Vagina (tissue), 2 donors: ENCODE results near the gene SPHK2. TPM values are rescaled to one million over a fixed set of nuclear protein-coding genes. Genes with fewer than 3 reads are reported as not detected.

ENCODE experiments used
- DNase-seq, 2 donors: peaks; one replicate each; pipeline ENCODE4 v3.0.0-alpha.2; 2017; ENCODE audit errors: extremely low spot score in 2 of 2
- H3K27ac ChIP-seq: fragments of 200-600 bp; sonication (generic); one replicate; pipeline ENCODE4 v1.5.1; 2019
- H3K27me3 ChIP-seq: fragments of 200-600 bp; sonication (generic); one replicate; pipeline ENCODE4 v1.5.1; 2019
- H3K36me3 ChIP-seq, 2 donors: fragments of 200-600 bp; sonication (generic); one replicate each; pipeline ENCODE4 v1.5.1; 2017 to 2019
- H3K4me1 ChIP-seq: fragments of 200-600 bp; sonication (generic); one replicate; pipeline ENCODE4 v1.5.1; 2019
- H3K4me3 ChIP-seq, 2 donors: fragments of 200-600 bp; sonication (generic); 1 replicate in 1 of 2; 2 replicates in 1 of 2; pipeline ENCODE4 v1.5.1; 2016 to 2019
- H3K9me3 ChIP-seq: fragments of 200-600 bp; sonication (generic); one replicate; pipeline ENCODE4 v1.5.1; 2019
- POLR2A ChIP-seq, 2 donors: fragments of 450-650 bp; IDR thresholded peaks; one replicate each; pipeline ENCODE4 v1.6.1; 2017; ENCODE audit warnings: antibody characterized with exemption in 2 of 2, mild to moderate bottlenecking in 2 of 2, moderate library complexity in 2 of 2
- POLR2AphosphoS5 ChIP-seq, 2 donors: sonication (generic); formaldehyde crosslinking; IDR thresholded peaks; one replicate each; pipeline ENCODE4 v1.9.0; 2017; ENCODE audit warnings: antibody characterized with exemption in 2 of 2, mild to moderate bottlenecking in 2 of 2, low read depth in 1 of 2; ENCODE audit not compliant: insufficient read depth in 1 of 2
- intact Hi-C: fragments of 100-400 bp; cut with DNase I; formaldehyde crosslinking; loops from one replicate; pipeline ENCODE4 v1.15.1; 2023
- total RNA-seq: library from RNA; depleted of rRNA; stranded (reverse); fragments of >200 nt; gene quantifications from one replicate; pipeline ENCODE4 v1.2.3, GENCODE V29; 2016
- TF ChIP-seq, protein P1 (sequence below), 3 experiments: fragments of 450-650 bp in 2 of 3; fragments of 200-600 bp in 1 of 3; sonication (generic) in 1 of 3; IDR thresholded peaks; one replicate each; pipeline ENCODE4 v1.5.1; 2017 to 2019; ENCODE audit warnings: antibody characterized with exemption in 3 of 3, mild to moderate bottlenecking in 2 of 3, moderate library complexity in 2 of 3

Gene SPHK2
- total RNA-seq, 1 donor from 2014 or later: 19.9 TPM

- no peak overlapping the region for H3K4me3 ChIP-seq
- no peaks in the 10 kb centered on the region for H3K27me3 ChIP-seq
- no peaks in the 10 kb centered on the region for H3K4me1 ChIP-seq
- DNase-seq: no peak
- no peaks in the 10 kb centered on the region for H3K36me3 ChIP-seq
- TF ChIP-seq POLR2A (IDR thresholded peaks at IDR 0.05) (no peak), POLR2AphosphoS5 (IDR thresholded peaks at IDR 0.05; ENCODE audit: insufficient read depth in 1 of 2, low read depth in 1 of 2) (no peak)
- TF ChIP-seq, protein P1, sequence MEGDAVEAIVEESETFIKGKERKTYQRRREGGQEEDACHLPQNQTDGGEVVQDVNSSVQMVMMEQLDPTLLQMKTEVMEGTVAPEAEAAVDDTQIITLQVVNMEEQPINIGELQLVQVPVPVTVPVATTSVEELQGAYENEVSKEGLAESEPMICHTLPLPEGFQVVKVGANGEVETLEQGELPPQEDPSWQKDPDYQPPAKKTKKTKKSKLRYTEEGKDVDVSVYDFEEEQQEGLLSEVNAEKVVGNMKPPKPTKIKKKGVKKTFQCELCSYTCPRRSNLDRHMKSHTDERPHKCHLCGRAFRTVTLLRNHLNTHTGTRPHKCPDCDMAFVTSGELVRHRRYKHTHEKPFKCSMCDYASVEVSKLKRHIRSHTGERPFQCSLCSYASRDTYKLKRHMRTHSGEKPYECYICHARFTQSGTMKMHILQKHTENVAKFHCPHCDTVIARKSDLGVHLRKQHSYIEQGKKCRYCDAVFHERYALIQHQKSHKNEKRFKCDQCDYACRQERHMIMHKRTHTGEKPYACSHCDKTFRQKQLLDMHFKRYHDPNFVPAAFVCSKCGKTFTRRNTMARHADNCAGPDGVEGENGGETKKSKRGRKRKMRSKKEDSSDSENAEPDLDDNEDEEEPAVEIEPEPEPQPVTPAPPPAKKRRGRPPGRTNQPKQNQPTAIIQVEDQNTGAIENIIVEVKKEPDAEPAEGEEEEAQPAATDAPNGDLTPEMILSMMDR (IDR thresholded peaks at IDR 0.05): no peak
- no peaks in the 10 kb centered on the region for H3K9me3 ChIP-seq
- intact Hi-C loops: no loop called here
- H3K27ac ChIP-seq: no peak overlapping the region
These were observed 22.4 kb upstream of the SPHK2 start for GRCh38 chr19:48596679-48597465.

GRCh38 chr19:48598996-48599700 is 20.2 kb upstream of the SPHK2 start:
- TF ChIP-seq POLR2AphosphoS5 (IDR thresholded peaks at IDR 0.05; ENCODE audit: insufficient read depth in 1 of 2, low read depth in 1 of 2) (no peak), POLR2A (IDR thresholded peaks at IDR 0.05) (no peak)
- TF ChIP-seq, protein P1 (IDR thresholded peaks at IDR 0.05): no peak
- no peaks in the 10 kb centered on the region for H3K9me3 ChIP-seq
- H3K36me3 ChIP-seq: no peaks in the 10 kb centered on the region
- H3K27me3 ChIP-seq: no peaks in the 10 kb centered on the region
- DNase-seq: no peak
- no peak overlapping the region for H3K27ac ChIP-seq
- intact Hi-C loops: no loop called here
- H3K4me1 ChIP-seq: no peaks in the 10 kb centered on the region
- H3K4me3 ChIP-seq: no peak overlapping the region

- Histone ChIP-seq H3K4me1 (no peaks in the 10 kb centered on the region), H3K9me3 (no peaks in the 10 kb centered on the region), H3K4me3 (no peak overlapping the region), H3K36me3 (no peaks in the 10 kb centered on the region), H3K27ac (no peak overlapping the region), H3K27me3 (no peaks in the 10 kb centered on the region)
- no peak for DNase-seq
- TF ChIP-seq, protein P1 (IDR thresholded peaks at IDR 0.05): no peak
- TF ChIP-seq POLR2AphosphoS5 (IDR thresholded peaks at IDR 0.05; ENCODE audit: insufficient read depth in 1 of 2, low read depth in 1 of 2) (no peak), POLR2A (IDR thresholded peaks at IDR 0.05) (no peak)
- intact Hi-C loops: no loop called here
These were observed 18.5 kb upstream of the SPHK2 start for GRCh38 chr19:48600679-48601417.

DNA sequence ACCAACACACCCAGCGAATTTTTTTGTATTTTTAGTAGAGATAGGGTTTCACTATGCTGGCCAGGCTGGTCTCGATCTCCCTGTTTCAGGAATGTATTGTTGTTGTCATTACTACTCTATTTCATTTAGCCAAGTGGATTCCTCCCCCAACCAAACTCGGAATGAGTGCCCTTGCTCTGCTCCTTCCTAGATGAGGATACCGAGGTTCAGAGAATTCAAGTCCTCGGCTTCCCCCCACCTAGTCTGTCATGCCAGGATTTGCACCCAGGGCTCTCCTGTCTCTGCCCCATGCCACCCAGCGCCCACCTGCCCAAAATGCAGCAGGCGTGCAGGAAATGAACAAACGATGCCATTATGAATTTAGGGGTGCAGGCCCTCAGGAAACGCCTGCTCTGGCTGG is 16.3 kb upstream of the SPHK2 start:
- Histone ChIP-seq H3K9me3 (no peaks in the 10 kb centered on the region), H3K27me3 (no peaks in the 10 kb centered on the region), H3K36me3 (no peaks in the 10 kb centered on the region), H3K4me3 (no peak overlapping the region), H3K4me1 (no peaks in the 10 kb centered on the region), H3K27ac (no peak overlapping the region)
- no peak for DNase-seq
- intact Hi-C loops: no loop called here
- TF ChIP-seq POLR2AphosphoS5 (IDR thresholded peaks at IDR 0.05; ENCODE audit: insufficient read depth in 1 of 2, low read depth in 1 of 2): no peak
- TF ChIP-seq POLR2A (IDR thresholded peaks at IDR 0.05): no peak
- TF ChIP-seq, protein P1 (IDR thresholded peaks at IDR 0.05): no peak
